HEK293T (cell line): Measurements from ENCODE around the gene COL4A5.

Experiments
- ARNT ChIP-seq: fragments of 450-650 bp; IDR thresholded peaks from 2 replicates; pipeline ENCODE4 v1.6.1; 2017; ENCODE audit warnings: mild to moderate bottlenecking
- BHLHE40 ChIP-seq: fragments of 450-650 bp; IDR thresholded peaks from 2 replicates; pipeline ENCODE4 v1.6.1; 2016; ENCODE audit warnings: mild to moderate bottlenecking, moderate library complexity, borderline replicate concordance
- CTBP1 ChIP-seq: fragments of 450-650 bp; IDR thresholded peaks from 2 replicates; pipeline ENCODE4 v1.6.1; 2016; ENCODE audit warnings: borderline replicate concordance
- FOXA1 ChIP-seq: fragments of 450-650 bp; IDR thresholded peaks from 2 replicates; pipeline ENCODE4 v1.6.1; 2016; ENCODE audit warnings: mild to moderate bottlenecking
- FOXM1 ChIP-seq: fragments of 450-650 bp; IDR thresholded peaks from 2 replicates; pipeline ENCODE4 v1.6.1; 2017; ENCODE audit warnings: mild to moderate bottlenecking, borderline replicate concordance
- HDGF ChIP-seq: fragments of 450-650 bp; IDR thresholded peaks from 2 replicates; pipeline ENCODE4 v1.6.1; 2017; ENCODE audit warnings: antibody characterized with exemption, borderline replicate concordance
- SP1 ChIP-seq: fragments of 450-650 bp; IDR thresholded peaks from 2 replicates; pipeline ENCODE4 v1.6.1; 2017
- SUZ12 ChIP-seq: fragments of 450-650 bp; IDR thresholded peaks from 2 replicates; pipeline ENCODE4 v1.6.1; 2016; ENCODE audit warnings: mild to moderate bottlenecking
- ZNF384 ChIP-seq: fragments of 450-650 bp; IDR thresholded peaks from 2 replicates; pipeline ENCODE4 v1.6.1; 2016
- TF ChIP-seq, protein P1 (sequence below): fragments of 450-650 bp; IDR thresholded peaks from 2 replicates; pipeline ENCODE4 v1.6.1; 2016

- TF ChIP-seq FOXM1 (no peak), ARNT (no peak), SUZ12 (no peak), HDGF (no peak), SP1 (no peak), FOXA1 (no peak), CTBP1 (no peak), ZNF384 (no peak), BHLHE40 (no peak)
- TF ChIP-seq, protein P1, sequence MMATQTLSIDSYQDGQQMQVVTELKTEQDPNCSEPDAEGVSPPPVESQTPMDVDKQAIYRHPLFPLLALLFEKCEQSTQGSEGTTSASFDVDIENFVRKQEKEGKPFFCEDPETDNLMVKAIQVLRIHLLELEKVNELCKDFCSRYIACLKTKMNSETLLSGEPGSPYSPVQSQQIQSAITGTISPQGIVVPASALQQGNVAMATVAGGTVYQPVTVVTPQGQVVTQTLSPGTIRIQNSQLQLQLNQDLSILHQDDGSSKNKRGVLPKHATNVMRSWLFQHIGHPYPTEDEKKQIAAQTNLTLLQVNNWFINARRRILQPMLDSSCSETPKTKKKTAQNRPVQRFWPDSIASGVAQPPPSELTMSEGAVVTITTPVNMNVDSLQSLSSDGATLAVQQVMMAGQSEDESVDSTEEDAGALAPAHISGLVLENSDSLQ: no peak
Measured at GRCh38 chrX:108415891-108416290, 23.7 kb upstream of the COL4A5 start.
